Measurements from ENCODE around the gene C1orf159.

DNA sequence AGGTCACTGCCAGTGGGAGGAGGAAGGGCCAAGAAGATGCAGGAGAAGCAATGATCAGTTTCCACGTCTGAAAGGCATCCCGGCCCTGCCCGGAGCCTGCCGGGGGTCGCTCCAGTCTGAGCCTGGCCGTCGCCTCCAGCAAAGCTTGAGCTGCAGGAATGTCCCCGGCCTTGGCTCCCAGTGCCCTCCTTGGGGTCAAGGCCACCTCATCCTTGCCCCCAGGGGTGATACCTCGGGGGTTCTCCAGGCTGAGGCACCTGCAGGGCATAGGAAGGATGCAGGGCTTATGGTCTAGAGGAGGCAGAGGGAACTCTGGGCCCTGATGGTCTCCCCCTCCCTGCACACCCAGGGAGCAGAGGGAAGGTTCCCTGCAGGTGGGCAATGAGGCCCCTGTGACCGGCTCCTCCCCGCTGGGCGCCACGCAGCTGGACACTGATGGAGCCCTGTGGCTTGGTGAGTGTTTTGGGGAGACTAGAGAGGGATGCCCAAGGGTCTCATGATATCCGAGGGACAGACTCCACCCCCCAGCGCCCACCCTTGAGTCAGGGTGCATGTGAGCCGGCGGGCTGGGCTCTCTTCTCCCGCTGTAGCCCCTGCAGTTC is 61.7 kb downstream of the C1orf159 start:
- TF ChIP-seq POLR2AphosphoS5 (IDR thresholded peaks at IDR 0.05; ENCODE audit: borderline replicate concordance, low read depth, low read length) (no peak), EZH2 (IDR thresholded peaks at IDR 0.05) (no peak), FOXP2 (optimal IDR thresholded peaks at IDR 0.05; ENCODE audit: control extremely low read depth, extremely low read length, insufficient read depth) (no peak)
